ENCODE measurements around the gene C1orf216. TPM values are rescaled to one million over a fixed set of nuclear protein-coding genes. Genes with fewer than 3 reads are reported as not detected.
"Not testable (repeated sequence)": the region's sequence is repeated elsewhere in the genome, so short reads cannot be mapped to it uniquely, and the experiment has no call there.

Gene C1orf216
- total RNA-seq, 5 donors from 2014 or later (not counting 1 experiment from before 2014, with no cell fraction given), result 4.1 to 10.7 (median 7.3) TPM

GRCh38 chr1:35707601-35708440 is 10.9 kb downstream of the C1orf216 start:
- Mint-ChIP-seq H3K4me3 (peak overlapping the region; percentile 75 to 90 (median 77)), H3K36me3 (no peaks in the 10 kb centered on the region), H3K27ac (no peak overlapping the region), H3K27me3 (peaks cover 36% of the 10 kb centered on the region in 2 donors), H3K4me1 (peaks cover 17 to 19% (median 18%) of the 10 kb centered on the region in 3 donors), H3K9me3 (no peaks in the 10 kb centered on the region)
- peak overlapping the region; percentile 40 to 55 for H3K4me3 ChIP-seq (ENCODE audit: control insufficient read depth in 1 of 2, extremely low read depth in 1 of 2, low read length in 1 of 2)
- H3K4me1 ChIP-seq (ENCODE audit: control insufficient read depth in 1 of 2, extremely low read depth in 1 of 2, insufficient read depth in 2 of 2, low read length in 2 of 2), result peaks cover 0 to 18% of the 10 kb centered on the region in 2 experiments
- no peak overlapping the region for H3K27ac ChIP-seq (ENCODE audit: low read length)
- peak; percentile 56 to 65 (median 61) for ATAC-seq (replicated peaks in 1 of 4)
- CTCF ChIA-PET, result interaction anchor here (0.7 to 1.7 kb wide), 2 partner anchors 8 to 19 kb away, joined by 3 to 12 read pairs; no protein-coding TSS in a partner anchor
- peaks cover 4 to 41% of the 10 kb centered on the region in 2 experiments for H3K27me3 ChIP-seq (replicated peaks in 1 of 2; ENCODE audit: control insufficient read depth in 2 of 2, extremely low read depth in 1 of 2, insufficient read depth in 2 of 2, low read length in 1 of 2)
- peak in 9 of 35 experiments; percentile 5 to 40 (median 7) for DNase-seq
- no peaks in the 10 kb centered on the region for H3K36me3 ChIP-seq (ENCODE audit: control insufficient read depth in 2 of 2, extremely low read depth in 1 of 2, insufficient read depth in 1 of 2, low read length in 1 of 2)
- POLR2A ChIA-PET, result no interaction called here
- H3K9me3 ChIP-seq, result no peaks in the 10 kb centered on the region
- WGBS (ENCODE audit: insufficient coverage), result 2% methylated on average over 57 of the region's 76 CpGs

- peaks cover 0 to 18% of the 10 kb centered on the region in 2 experiments for H3K4me1 ChIP-seq (ENCODE audit: control insufficient read depth in 1 of 2, extremely low read depth in 1 of 2, insufficient read depth in 2 of 2, low read length in 2 of 2)
- POLR2A ChIA-PET, result no interaction called here
- peaks cover 40% of the 10 kb centered on the region in 2 donors for H3K27me3 Mint-ChIP-seq
Measured at GRCh38 chr1:35706846-35707600, 11.7 kb downstream of the C1orf216 start.

GRCh38 chr1:35702508-35702907 is 16.2 kb downstream of the C1orf216 start:
- no peaks in the 10 kb centered on the region for H3K9me3 Mint-ChIP-seq
- H3K27me3 Mint-ChIP-seq, result peaks cover 59 to 62% of the 10 kb centered on the region in 2 donors
- WGBS (ENCODE audit: insufficient coverage), result 50% methylated on average over 1 of the region's 7 CpGs
- no peak overlapping the region for H3K27ac Mint-ChIP-seq
- H3K4me3 Mint-ChIP-seq, result no peak overlapping the region
- ChIA-PET POLR2A (no interaction called here), CTCF (interaction anchor here in 1 of 2 donors (1.0 kb wide), 1 partner anchor 13 kb away, joined by 3 read pairs; no protein-coding TSS in a partner anchor)
- no peaks in the 10 kb centered on the region for H3K9me3 ChIP-seq
- H3K4me3 ChIP-seq (ENCODE audit: control insufficient read depth in 1 of 2, extremely low read depth in 1 of 2, low read length in 1 of 2), result no peak overlapping the region
- ATAC-seq (replicated peaks in 1 of 4) (no peak), DNase-seq (no peak)
- H3K4me1 ChIP-seq (ENCODE audit: control insufficient read depth in 1 of 2, extremely low read depth in 1 of 2, insufficient read depth in 2 of 2, low read length in 2 of 2), result peaks cover 0 to 9% of the 10 kb centered on the region in 2 experiments
- peaks cover 8 to 12% (median 9%) of the 10 kb centered on the region in 3 donors for H3K4me1 Mint-ChIP-seq
- H3K27ac ChIP-seq (ENCODE audit: low read length), result no peak overlapping the region
- H3K36me3 Mint-ChIP-seq, result no peaks in the 10 kb centered on the region
- H3K36me3 ChIP-seq (ENCODE audit: control insufficient read depth in 2 of 2, extremely low read depth in 1 of 2, insufficient read depth in 1 of 2, low read length in 1 of 2), result no peaks in the 10 kb centered on the region
- H3K27me3 ChIP-seq (replicated peaks in 1 of 2; ENCODE audit: control insufficient read depth in 2 of 2, extremely low read depth in 1 of 2, insufficient read depth in 2 of 2, low read length in 1 of 2), result peaks cover 11 to 55% of the 10 kb centered on the region in 2 experiments

More at GRCh38 chr1:35706846-35707600, 11.7 kb downstream of the C1orf216 start:
- no peaks in the 10 kb centered on the region for H3K36me3 Mint-ChIP-seq
- Histone ChIP-seq H3K9me3 (no peaks in the 10 kb centered on the region), H3K4me3 (ENCODE audit: control insufficient read depth in 1 of 2, extremely low read depth in 1 of 2, low read length in 1 of 2) (peak overlapping the region; percentile 40 to 55), H3K36me3 (ENCODE audit: control insufficient read depth in 2 of 2, extremely low read depth in 1 of 2, insufficient read depth in 1 of 2, low read length in 1 of 2) (no peaks in the 10 kb centered on the region), H3K27me3 (replicated peaks in 1 of 2; ENCODE audit: control insufficient read depth in 2 of 2, extremely low read depth in 1 of 2, insufficient read depth in 2 of 2, low read length in 1 of 2) (peaks cover 5 to 49% of the 10 kb centered on the region in 2 experiments), H3K27ac (ENCODE audit: low read length) (no peak overlapping the region)
- no peaks in the 10 kb centered on the region for H3K9me3 Mint-ChIP-seq
- CTCF ChIA-PET, result interaction anchor here (0.7 to 1.7 kb wide), 2 partner anchors 9 to 20 kb away, joined by 3 to 12 read pairs; no protein-coding TSS in a partner anchor
- DNase-seq (peak in 29 of 35 experiments; percentile 11 to 56 (median 24)), ATAC-seq (replicated peaks in 1 of 4) (peak; percentile 48 to 76 (median 60))
- peaks cover 17 to 19% (median 18%) of the 10 kb centered on the region in 3 donors for H3K4me1 Mint-ChIP-seq
- WGBS (ENCODE audit: insufficient coverage), result 34% methylated on average over 25 of the region's 29 CpGs
- H3K4me3 Mint-ChIP-seq, result peak overlapping the region; percentile 75 to 90 (median 77)
- H3K27ac Mint-ChIP-seq, result no peak overlapping the region

- DNase-seq; H3K27ac ChIP-seq (ENCODE audit: low read length); POLR2A ChIA-PET; H3K4me3 Mint-ChIP-seq; H3K9me3 Mint-ChIP-seq; H3K4me3 ChIP-seq (ENCODE audit: control insufficient read depth in 1 of 2, extremely low read depth in 1 of 2, low read length in 1 of 2); H3K4me1 ChIP-seq (ENCODE audit: control insufficient read depth in 1 of 2, extremely low read depth in 1 of 2, insufficient read depth in 2 of 2, low read length in 2 of 2); H3K4me1 Mint-ChIP-seq; H3K9me3 ChIP-seq; H3K36me3 ChIP-seq (ENCODE audit: control insufficient read depth in 2 of 2, extremely low read depth in 1 of 2, insufficient read depth in 1 of 2, low read length in 1 of 2); ATAC-seq (replicated peaks in 1 of 4); H3K36me3 Mint-ChIP-seq; H3K27ac Mint-ChIP-seq: not testable (repeated sequence)
- H3K27me3 ChIP-seq (replicated peaks in 1 of 2; ENCODE audit: control insufficient read depth in 2 of 2, extremely low read depth in 1 of 2, insufficient read depth in 2 of 2, low read length in 1 of 2), result peaks cover 15 to 43% of the 10 kb centered on the region in 2 experiments
- H3K27me3 Mint-ChIP-seq, result peaks cover 47 to 53% of the 10 kb centered on the region in 2 donors
- CTCF ChIA-PET, result interaction anchor here (0.5 to 1.1 kb wide), 3 partner anchors 11 to 172 kb away, joined by 3 read pairs; no protein-coding TSS in a partner anchor
- no CpG with 5 or more reads among the region's 1 CpG for WGBS (ENCODE audit: insufficient coverage)
Measured at GRCh38 chr1:35699152-35699551, 19.5 kb downstream of the C1orf216 start.

GRCh38 chr1:35692317-35692716 is 26.4 kb downstream of the C1orf216 start:
- H3K9me3 Mint-ChIP-seq, result no peaks in the 10 kb centered on the region
- no peaks in the 10 kb centered on the region for H3K4me1 Mint-ChIP-seq
- no peaks in the 10 kb centered on the region for H3K36me3 ChIP-seq (ENCODE audit: control insufficient read depth in 2 of 2, extremely low read depth in 1 of 2, insufficient read depth in 1 of 2, low read length in 1 of 2)
- no peaks in the 10 kb centered on the region for H3K4me1 ChIP-seq (ENCODE audit: control insufficient read depth in 1 of 2, extremely low read depth in 1 of 2, insufficient read depth in 2 of 2, low read length in 2 of 2)
- no peak overlapping the region for H3K4me3 ChIP-seq (ENCODE audit: control insufficient read depth in 1 of 2, extremely low read depth in 1 of 2, low read length in 1 of 2)
- H3K27ac Mint-ChIP-seq, result no peak overlapping the region
- no peaks in the 10 kb centered on the region for H3K9me3 ChIP-seq
- POLR2A ChIA-PET, result interaction anchor here in 1 of 2 donors (0.6 kb wide), 1 partner anchor 345 kb away, joined by 5 read pairs; no protein-coding TSS in a partner anchor
- H3K4me3 Mint-ChIP-seq, result no peak overlapping the region
- H3K27ac ChIP-seq (ENCODE audit: low read length), result no peak overlapping the region
- ATAC-seq (replicated peaks in 1 of 4) (no peak), DNase-seq (no peak)
- H3K27me3 Mint-ChIP-seq, result peaks cover 17 to 24% of the 10 kb centered on the region in 2 donors
- WGBS (ENCODE audit: insufficient coverage), result no CpG with 5 or more reads among the region's 2 CpGs
- H3K36me3 Mint-ChIP-seq, result no peaks in the 10 kb centered on the region
- CTCF ChIA-PET, result no interaction called here
- peaks cover 4 to 21% of the 10 kb centered on the region in 2 experiments for H3K27me3 ChIP-seq (replicated peaks in 1 of 2; ENCODE audit: control insufficient read depth in 2 of 2, extremely low read depth in 1 of 2, insufficient read depth in 2 of 2, low read length in 1 of 2)

All from T-cell (primary cell).